HepG2 (cell line): ENCODE measurements around the gene SLC4A2. TPM values are rescaled to one million over a fixed set of nuclear protein-coding genes. Genes with fewer than 3 reads are reported as not detected.

Experiments used
- ATF4 ChIP-seq, 2 experiments: fragments of 450-650 bp in 1 of 2; sonication (generic) in 1 of 2; formaldehyde crosslinking; IDR thresholded peaks; 2 replicates each; pipeline versions ENCODE4 v1.5.0 to v1.8.0; 2020 to 2022; ENCODE audit warnings: mild to moderate bottlenecking in 1 of 2, missing genetic modification reagents in 1 of 2
- NKX3-1 ChIP-seq: sonication (generic); formaldehyde crosslinking; IDR thresholded peaks from 2 replicates; pipeline ENCODE4 v1.5.0; 2020; ENCODE audit warnings: missing genetic modification reagents
- NR1H2 ChIP-seq: sonication (generic); formaldehyde crosslinking; IDR thresholded peaks from 2 replicates; pipeline ENCODE4 v1.8.1; 2022; ENCODE audit warnings: low read depth, missing genetic modification reagents, borderline replicate concordance
- RERE ChIP-seq: IDR thresholded peaks from 2 replicates; pipeline ENCODE4 v1.6.1; 2016; ENCODE audit warnings: low read depth, missing genetic modification reagents, missing compliant biosample characterization
- SNAPC4 ChIP-seq: sonication (generic); formaldehyde crosslinking; IDR thresholded peaks from 2 replicates; pipeline ENCODE4 v1.4.0; 2020; ENCODE audit warnings: mild to moderate bottlenecking, missing genetic modification reagents
- TBX3 ChIP-seq: fragments of 450-650 bp; IDR thresholded peaks from 2 replicates; pipeline ENCODE4 v1.6.1; 2017; ENCODE audit warnings: antibody characterized with exemption, mild to moderate bottlenecking, inconsistent platforms, borderline replicate concordance
- TFDP1 ChIP-seq: IDR thresholded peaks from 2 replicates; pipeline ENCODE4 v1.6.1; 2016; ENCODE audit warnings: missing compliant biosample characterization, missing genetic modification reagents, borderline replicate concordance
- XRCC5 ChIP-seq: fragments of 200-400 bp; formaldehyde crosslinking; optimal IDR thresholded peaks from 2 replicates; pipeline ENCODE3; 2017; ENCODE audit warnings: mild to moderate bottlenecking, low read length
- ZBTB46 ChIP-seq: sonication (generic); formaldehyde crosslinking; IDR thresholded peaks from 2 replicates; pipeline ENCODE4 v1.4.0; 2020; ENCODE audit warnings: mild to moderate bottlenecking, missing genetic modification reagents, borderline replicate concordance
- ZNF441 ChIP-seq: sonication (generic); formaldehyde crosslinking; IDR thresholded peaks from 2 replicates; pipeline ENCODE4 v1.7.0; 2021; ENCODE audit warnings: missing genetic modification reagents, borderline replicate concordance
- ZNF543 ChIP-seq: sonication (generic); formaldehyde crosslinking; IDR thresholded peaks from 2 replicates; pipeline ENCODE4 v1.4.0; 2020; ENCODE audit warnings: mild to moderate bottlenecking, missing genetic modification reagents
- ZNF788 ChIP-seq: sonication (generic); formaldehyde crosslinking; IDR thresholded peaks from 2 replicates; pipeline ENCODE4 v1.5.0; 2020; ENCODE audit warnings: mild to moderate bottlenecking, missing genetic modification reagents, borderline replicate concordance
- polyA plus RNA-seq, 8 experiments: library from polyadenylated mRNA; depleted of rRNA in 3 of 8; stranded (reverse) in 7 of 8; unstranded in 1 of 8; fragments of >200 nt; fragmentation: Illumina TruSeq in 4 of 8; extraction: Trizol in 4 of 8; gene quantifications; 2 replicates each; pipeline versions ENCODE4 v1.2.1 to v1.2.3, GENCODE V29; 2011 to 2016; ENCODE audit warnings: low read depth in 4 of 8, missing spikeins in 1 of 8, mixed read lengths in 1 of 8; ENCODE audit not compliant: insufficient read depth in 1 of 8
- total RNA-seq, 5 experiments: library from RNA; depleted of rRNA; stranded (reverse); fragments of >200 nt; fragmentation: Illumina TruSeq; extraction: Trizol; gene quantifications; 2 replicates each; pipeline ENCODE4 v1.2.3, GENCODE V29; 2016; ENCODE audit warnings: low read depth in 1 of 5

Gene SLC4A2
- total and polyA plus RNA-seq, 2 of the 13 experiments (the other 11 are each of a cell fraction or from before 2014, with no cell fraction given), result 51.9 to 73.4 TPM

- TF ChIP-seq ZBTB46 (no peak), NR1H2 (no peak), TFDP1 (CRISPR knock-in tag) (peak; percentile 30; the same call in 1 of the 2 replicates), ZNF788 (peak; percentile 78; the same call in 1 of the 2 replicates), ZNF441 (peak; percentile 54; the same call in 1 of the 2 replicates), RERE (CRISPR knock-in tag) (no peak), TBX3 (peak; percentile 24; the same call in 1 of the 2 replicates), ZNF543 (CRISPR knock-in tag) (0 out of 2 replicates have a peak, but pooled peaks have one; percentile 74), SNAPC4 (CRISPR knock-in tag) (peak; percentile 65; the same call in 1 of the 2 replicates), ATF4 (CRISPR knock-in tag; IDR thresholded peaks at IDR 0.05) (peak in 1 of 2 experiments; percentile 47; a peak in 2 of 4 replicates), XRCC5 (peak; percentile 38), NKX3-1 (0 out of 2 replicates have a peak, but pooled peaks have one; percentile 11)
Observed at GRCh38 chr7:151028131-151028947, 31.1 kb upstream of the SLC4A2 start, which contains the start of gene ABCB8 (continued).
